ENCODE measurements around the gene KANTR.

DNA sequence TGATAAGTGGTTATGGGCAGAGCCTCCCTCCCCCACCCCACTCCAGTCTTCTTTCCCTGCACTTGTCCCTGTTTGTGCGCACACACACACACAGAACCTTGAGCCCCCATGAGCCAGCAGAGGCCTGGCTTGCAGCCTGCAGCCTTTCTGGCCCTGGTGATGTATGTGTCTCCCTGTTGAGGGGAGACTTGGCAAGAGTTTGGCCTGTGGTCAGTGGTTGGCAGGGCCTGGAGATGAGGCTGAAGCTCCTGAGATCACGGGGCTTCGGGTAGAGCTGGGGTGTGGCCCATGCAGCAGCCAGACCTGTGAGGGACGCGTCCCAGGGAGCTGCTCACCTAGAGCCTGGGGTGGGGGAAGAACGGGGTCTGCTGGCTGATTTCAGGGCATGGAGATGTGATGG is 43.1 kb upstream of the KANTR start:
- no peak for TF ChIP-seq RAD21 (IDR thresholded peaks at IDR 0.05; ENCODE audit: low read depth)
- TF ChIP-seq, protein P1, sequence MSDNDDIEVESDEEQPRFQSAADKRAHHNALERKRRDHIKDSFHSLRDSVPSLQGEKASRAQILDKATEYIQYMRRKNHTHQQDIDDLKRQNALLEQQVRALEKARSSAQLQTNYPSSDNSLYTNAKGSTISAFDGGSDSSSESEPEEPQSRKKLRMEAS (IDR thresholded peaks at IDR 0.05): no peak
- no peak for TF ChIP-seq POLR2A (IDR thresholded peaks at IDR 0.05; ENCODE audit: borderline replicate concordance, extremely low read depth, insufficient read depth, insufficient read length)
